Measurements from ENCODE around the gene AKT3.

AKT3 gene

DNA sequence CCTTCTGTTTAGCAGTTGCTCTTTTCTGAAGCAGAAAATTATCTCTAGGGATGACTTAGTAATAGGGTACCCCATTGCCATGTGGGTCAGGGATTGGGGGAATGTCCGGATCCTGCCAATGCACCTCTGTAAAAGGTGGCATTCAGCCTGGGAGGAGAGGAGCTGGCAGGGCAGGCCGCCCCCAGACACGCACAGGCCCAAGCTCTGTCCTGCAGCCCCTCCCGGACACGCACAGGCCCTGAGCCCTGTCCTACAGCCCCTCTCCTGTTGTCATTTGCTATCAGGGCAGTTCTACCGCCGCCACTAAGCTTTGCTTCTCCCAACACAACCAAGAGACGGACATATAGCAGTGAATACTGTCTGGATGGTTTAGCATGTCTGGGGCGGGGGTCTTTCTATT lies 375.1 kb downstream of the AKT3 start:
- TF ChIP-seq SIN3A (IDR thresholded peaks at IDR 0.05; ENCODE audit: borderline replicate concordance, insufficient read depth, low read length) (no peak), POLR2AphosphoS5 (IDR thresholded peaks at IDR 0.05; ENCODE audit: low read depth, low read length) (no peak), REST (IDR thresholded peaks at IDR 0.05; ENCODE audit: insufficient read depth in 1 of 2, low read depth in 2 of 2, low read length in 2 of 2) (no peak), TAF1 (IDR thresholded peaks at IDR 0.05; ENCODE audit: borderline replicate concordance, insufficient read depth, low read length) (no peak), FOXP2 (optimal IDR thresholded peaks at IDR 0.05; ENCODE audit: borderline replicate concordance, extremely low read depth, extremely low read length, insufficient read depth) (no peak)

- TF ChIP-seq TAF1 (IDR thresholded peaks at IDR 0.05; ENCODE audit: borderline replicate concordance, insufficient read depth, low read length) = no peak
- TF ChIP-seq REST (IDR thresholded peaks at IDR 0.05; ENCODE audit: insufficient read depth in 1 of 2, low read depth in 2 of 2, low read length in 2 of 2) = no peak
- no peak for TF ChIP-seq FOXP2 (optimal IDR thresholded peaks at IDR 0.05; ENCODE audit: borderline replicate concordance, extremely low read depth, extremely low read length, insufficient read depth)
- no peak for TF ChIP-seq POLR2AphosphoS5 (IDR thresholded peaks at IDR 0.05; ENCODE audit: low read depth, low read length)
- TF ChIP-seq SIN3A (IDR thresholded peaks at IDR 0.05; ENCODE audit: borderline replicate concordance, insufficient read depth, low read length) = no peak
These were observed 375.7 kb downstream of the AKT3 start for GRCh38 chr1:243474136-243474881.

GRCh38 chr1:243473227-243474135 lies 376.6 kb downstream of the AKT3 start:
- no peak for TF ChIP-seq SIN3A (IDR thresholded peaks at IDR 0.05; ENCODE audit: borderline replicate concordance, insufficient read depth, low read length)
- TF ChIP-seq POLR2AphosphoS5 (IDR thresholded peaks at IDR 0.05; ENCODE audit: low read depth, low read length) = no peak
- TF ChIP-seq TAF1 (IDR thresholded peaks at IDR 0.05; ENCODE audit: borderline replicate concordance, insufficient read depth, low read length) = no peak
- no peak for TF ChIP-seq FOXP2 (optimal IDR thresholded peaks at IDR 0.05; ENCODE audit: borderline replicate concordance, extremely low read depth, extremely low read length, insufficient read depth)
- no peak for TF ChIP-seq REST (IDR thresholded peaks at IDR 0.05; ENCODE audit: insufficient read depth in 1 of 2, low read depth in 2 of 2, low read length in 2 of 2)

GRCh38 chr1:243471754-243472745 lies 378.0 kb downstream of the AKT3 start:
- TF ChIP-seq POLR2AphosphoS5 (IDR thresholded peaks at IDR 0.05; ENCODE audit: low read depth, low read length) (no peak), SIN3A (IDR thresholded peaks at IDR 0.05; ENCODE audit: borderline replicate concordance, insufficient read depth, low read length) (no peak)
